Prostate gland (tissue), 2 donors: ENCODE measurements around the gene AMACR.

Experiments
- CTCF ChIP-seq, 4 experiments: fragments of 200-600 bp in 2 of 4; fragments of 450-650 bp in 2 of 4; sonication (generic) in 2 of 4; IDR thresholded peaks; 1 replicate in 3 of 4; 2 replicates in 1 of 4; pipeline ENCODE4 v1.5.1; 2016 to 2019; ENCODE audit warnings: antibody characterized with exemption in 4 of 4, mild to moderate bottlenecking in 2 of 4, moderate library complexity in 2 of 4
- POLR2A ChIP-seq: fragments of 450-650 bp; IDR thresholded peaks from one replicate; pipeline ENCODE4 v1.6.1; 2016; ENCODE audit warnings: antibody characterized with exemption, mild to moderate bottlenecking
- POLR2AphosphoS5 ChIP-seq: sonication (generic); formaldehyde crosslinking; IDR thresholded peaks from one replicate; pipeline ENCODE4 v1.6.1; 2017; ENCODE audit warnings: antibody characterized with exemption

- TF ChIP-seq CTCF (IDR thresholded peaks at IDR 0.05) (no peak), POLR2A (no peak), POLR2AphosphoS5 (no peak)
Measured at GRCh38 chr5:34007201-34007620, 639 bp downstream of the AMACR start.
